ENCODE results near the gene MRPL51. TPM values are rescaled to one million over a fixed set of nuclear protein-coding genes. Genes with fewer than 3 reads are reported as not detected.

Gene MRPL51
- total and polyA plus RNA-seq, 10 of the 15 experiments (the other 5 are each of a cell fraction or from before 2014, with no cell fraction given): 137 to 1,202 (median 267) TPM

DNA sequence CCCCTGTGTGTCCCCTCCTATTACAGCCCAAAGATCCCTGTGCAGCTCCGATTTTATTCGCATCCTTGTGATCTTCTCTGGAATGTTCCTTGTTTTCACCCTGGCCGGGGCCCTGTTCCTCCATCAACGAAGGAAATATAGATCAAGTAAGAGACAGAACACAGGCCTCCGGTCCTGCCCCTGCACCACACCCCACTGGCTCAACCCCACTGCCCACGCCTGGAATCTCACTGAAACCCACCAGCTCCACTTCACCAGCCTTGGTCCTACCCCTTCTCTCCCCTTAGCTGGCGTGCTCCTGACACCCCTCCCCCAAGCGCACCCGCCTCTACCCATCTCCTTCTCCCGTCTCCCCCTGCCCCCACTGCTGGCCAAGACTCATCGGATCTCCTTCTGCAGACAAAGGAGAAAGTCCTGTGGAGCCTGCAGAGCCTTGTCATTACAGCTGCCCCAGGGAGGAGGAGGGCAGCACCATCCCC is 42.2 kb downstream of the MRPL51 start:
- Histone ChIP-seq H2AFZ (ENCODE audit: control insufficient read depth, low read depth, low read length) (peak overlapping the region; percentile 59), H3K36me3 (ENCODE audit: control insufficient read depth in 2 of 2, insufficient read depth in 2 of 2, low read length in 1 of 2) (peaks cover 1 to 10% of the 10 kb centered on the region in 2 experiments), H3K9ac (ENCODE audit: control insufficient read depth, insufficient read depth, low read length) (peak overlapping the region; percentile 92), H3K9me3 (replicated peaks; ENCODE audit: control insufficient read depth, insufficient read depth, low read length) (no peaks in the 10 kb centered on the region), H3K4me2 (ENCODE audit: control insufficient read depth, insufficient read depth) (peak overlapping the region; percentile 99), H3K79me2 (ENCODE audit: control insufficient read depth, insufficient read depth, low read length) (peaks cover 72% of the 10 kb centered on the region), H4K20me1 (ENCODE audit: control insufficient read depth, insufficient read depth) (no peaks in the 10 kb centered on the region), H3K27ac (ENCODE audit: control insufficient read depth, insufficient read depth) (peak overlapping the region; percentile 98), H3K27me3 (replicated peaks in 1 of 2; ENCODE audit: control insufficient read depth in 2 of 2, insufficient read depth in 2 of 2, low read length in 1 of 2) (no peaks in the 10 kb centered on the region), H3K4me3 (peak overlapping the region; percentile 83), H3K4me1 (ENCODE audit: control insufficient read depth, insufficient read depth, low read length) (peaks cover 38% of the 10 kb centered on the region)
- ChIA-PET RAD21 (ENCODE audit: unreplicated experiment) (interaction anchor here (0.6 to 17.1 kb wide), 16 partner anchors 7 to 128 kb away, joined by 3 to 319 read pairs (median 4); partner anchors contain the start of genes CD27, MRPL51 and VAMP1), POLR2A (interaction anchor here (0.6 to 17.5 kb wide), 13 partner anchors 8 to 126 kb away, joined by 3 to 384 read pairs (median 11); partner anchors contain the start of genes CD27, MRPL51 and VAMP1), SMC1A (ENCODE audit: uncharacterized antibody, unreplicated experiment) (interaction anchor here (0.8 to 6.7 kb wide), 10 partner anchors 8 to 129 kb away, joined by 3 to 90 read pairs (median 10); no protein-coding TSS in a partner anchor), CTCF (interaction anchor here (1.1 to 5.3 kb wide), 10 partner anchors 10 to 255 kb away, joined by 3 to 48 read pairs (median 6); partner anchors contain the start of gene VAMP1)
- in situ Hi-C loops (cut with MboI): no loop called here
- no peak for TF ChIP-seq SMC3 (IDR thresholded peaks at IDR 0.05; ENCODE audit: borderline replicate concordance, low read length)
- TF ChIP-seq, protein P1, sequence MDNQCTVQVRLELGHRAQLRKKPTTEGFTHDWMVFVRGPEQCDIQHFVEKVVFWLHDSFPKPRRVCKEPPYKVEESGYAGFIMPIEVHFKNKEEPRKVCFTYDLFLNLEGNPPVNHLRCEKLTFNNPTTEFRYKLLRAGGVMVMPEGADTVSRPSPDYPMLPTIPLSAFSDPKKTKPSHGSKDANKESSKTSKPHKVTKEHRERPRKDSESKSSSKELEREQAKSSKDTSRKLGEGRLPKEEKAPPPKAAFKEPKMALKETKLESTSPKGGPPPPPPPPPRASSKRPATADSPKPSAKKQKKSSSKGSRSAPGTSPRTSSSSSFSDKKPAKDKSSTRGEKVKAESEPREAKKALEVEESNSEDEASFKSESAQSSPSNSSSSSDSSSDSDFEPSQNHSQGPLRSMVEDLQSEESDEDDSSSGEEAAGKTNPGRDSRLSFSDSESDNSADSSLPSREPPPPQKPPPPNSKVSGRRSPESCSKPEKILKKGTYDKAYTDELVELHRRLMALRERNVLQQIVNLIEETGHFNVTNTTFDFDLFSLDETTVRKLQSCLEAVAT (IDR thresholded peaks at IDR 0.05): peak; percentile 78
- TF ChIP-seq, protein P2, sequence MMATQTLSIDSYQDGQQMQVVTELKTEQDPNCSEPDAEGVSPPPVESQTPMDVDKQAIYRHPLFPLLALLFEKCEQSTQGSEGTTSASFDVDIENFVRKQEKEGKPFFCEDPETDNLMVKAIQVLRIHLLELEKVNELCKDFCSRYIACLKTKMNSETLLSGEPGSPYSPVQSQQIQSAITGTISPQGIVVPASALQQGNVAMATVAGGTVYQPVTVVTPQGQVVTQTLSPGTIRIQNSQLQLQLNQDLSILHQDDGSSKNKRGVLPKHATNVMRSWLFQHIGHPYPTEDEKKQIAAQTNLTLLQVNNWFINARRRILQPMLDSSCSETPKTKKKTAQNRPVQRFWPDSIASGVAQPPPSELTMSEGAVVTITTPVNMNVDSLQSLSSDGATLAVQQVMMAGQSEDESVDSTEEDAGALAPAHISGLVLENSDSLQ (IDR thresholded peaks at IDR 0.05): no peak
- TF ChIP-seq NFIC (IDR thresholded peaks at IDR 0.05; ENCODE audit: low read depth, low read length): no peak
- TF ChIP-seq ETV6 (conservative IDR thresholded peaks at IDR 0.05 in 1 of 2, IDR thresholded peaks at IDR 0.05 in 1 of 2; ENCODE audit: borderline replicate concordance in 1 of 2, low read depth in 1 of 2): no peak
- peak; percentile 40; the same call in 1 of the 2 replicates for TF ChIP-seq NBN (IDR thresholded peaks at IDR 0.05)
- no peak for TF ChIP-seq NFXL1 (IDR thresholded peaks at IDR 0.05; ENCODE audit: borderline replicate concordance)
- 0 out of 2 replicates have a peak, but pooled peaks have one; percentile 11 for TF ChIP-seq TARDBP (IDR thresholded peaks at IDR 0.05; ENCODE audit: borderline replicate concordance)
- peak; percentile 73; the same call in 1 of the 2 replicates for TF ChIP-seq CHD2 (IDR thresholded peaks at IDR 0.05; ENCODE audit: borderline replicate concordance, low read depth, low read length)
- TF ChIP-seq, protein P3, sequence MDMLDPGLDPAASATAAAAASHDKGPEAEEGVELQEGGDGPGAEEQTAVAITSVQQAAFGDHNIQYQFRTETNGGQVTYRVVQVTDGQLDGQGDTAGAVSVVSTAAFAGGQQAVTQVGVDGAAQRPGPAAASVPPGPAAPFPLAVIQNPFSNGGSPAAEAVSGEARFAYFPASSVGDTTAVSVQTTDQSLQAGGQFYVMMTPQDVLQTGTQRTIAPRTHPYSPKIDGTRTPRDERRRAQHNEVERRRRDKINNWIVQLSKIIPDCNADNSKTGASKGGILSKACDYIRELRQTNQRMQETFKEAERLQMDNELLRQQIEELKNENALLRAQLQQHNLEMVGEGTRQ (IDR thresholded peaks at IDR 0.05; ENCODE audit: borderline replicate concordance, low read depth, low read length): no peak
- TF ChIP-seq SP1 (IDR thresholded peaks at IDR 0.05; ENCODE audit: low read depth, low read length): no peak
- TF ChIP-seq CBFB (IDR thresholded peaks at IDR 0.05; ENCODE audit: low read depth): 0 out of 2 replicates have a peak, but pooled peaks have one; percentile 2
- no peak for TF ChIP-seq NFYB (IDR thresholded peaks at IDR 0.05; ENCODE audit: insufficient read depth, low read depth, low read length)
- TF ChIP-seq PAX5 (IDR thresholded peaks at IDR 0.05; ENCODE audit: borderline replicate concordance, low read depth, low read length): no peak
- TF ChIP-seq CREM (IDR thresholded peaks at IDR 0.05; ENCODE audit: low read depth): no peak
- no peak for TF ChIP-seq ZNF217 (IDR thresholded peaks at IDR 0.05)
- no peak for TF ChIP-seq MTA3 (IDR thresholded peaks at IDR 0.05; ENCODE audit: borderline replicate concordance, low read length)
- DNase-seq (ENCODE audit: low read depth, low spot score) (no peak), ATAC-seq (peak; percentile 17), FAIRE-seq (no peak)
- no TSS peak for BruUV-seq (replicated peaks)
- intact Hi-C loops (cut with micrococcal nuclease; ENCODE audit: unreplicated experiment): loop anchor here (1.0 kb wide), 1 partner anchor 24 kb away; no protein-coding TSS in a partner anchor
- WGBS (ENCODE audit: insufficient coverage, insufficient replicate concordance, low lambda C conversion rate, missing lambda C conversion rate): 30% methylated on average over 11 of the region's 11 CpGs

All from GM12878 (cell line).